SKM-1 treated with dmso at 0.1 percent for 144 hours (cell line): ENCODE data around the gene ATG9A.

Experiments used
- DNase-seq: peaks from one replicate; lab custom pipeline; 2025; ENCODE audit not compliant: unreplicated experiment; lab: John Stamatoyannopoulos, UW

ATG9A gene

GRCh38 chr2:219223831-219224610 lies 5.4 kb downstream of the ATG9A start:
- no peak for DNase-seq

GRCh38 chr2:219221957-219222518 lies 7.4 kb downstream of the ATG9A start:
- DNase-seq = no peak

DNA sequence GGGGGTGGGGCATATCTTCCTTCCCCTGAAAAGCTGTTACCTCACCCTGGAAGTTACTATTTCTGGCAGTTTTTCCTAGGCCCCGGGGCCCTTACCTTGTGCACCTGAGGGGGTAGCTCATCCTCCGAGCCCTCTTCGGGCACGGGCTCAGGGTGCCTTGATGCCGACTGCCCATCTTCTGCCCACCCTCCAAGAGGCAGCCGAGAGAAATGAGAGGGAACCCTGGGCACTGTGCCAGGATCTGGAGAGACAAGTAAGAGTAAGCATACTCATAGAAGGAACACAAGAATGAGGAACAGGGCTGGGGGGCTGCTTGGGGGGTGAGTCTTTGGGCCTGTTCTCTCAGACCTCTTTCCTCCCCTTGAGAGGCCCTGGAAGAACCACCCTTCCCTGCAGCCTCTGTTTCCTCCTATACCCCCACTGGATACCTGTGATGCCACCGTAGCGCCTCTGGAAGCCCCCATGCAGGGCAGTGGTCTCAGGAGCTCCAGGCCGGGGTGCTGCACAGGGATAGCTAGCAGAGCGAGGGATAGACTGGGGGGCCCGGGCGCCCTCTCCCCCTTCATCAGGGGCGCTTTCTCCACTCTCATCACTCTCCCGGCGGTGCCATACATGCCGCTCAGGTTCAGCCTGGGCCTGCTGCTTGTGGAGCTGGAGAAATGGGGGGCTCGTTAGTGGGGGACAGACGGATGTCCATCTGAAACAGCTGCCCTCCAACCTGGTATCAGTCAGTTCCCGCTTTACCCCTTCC lies 8.6 kb downstream of the ATG9A start:
- DNase-seq = no peak

DNA sequence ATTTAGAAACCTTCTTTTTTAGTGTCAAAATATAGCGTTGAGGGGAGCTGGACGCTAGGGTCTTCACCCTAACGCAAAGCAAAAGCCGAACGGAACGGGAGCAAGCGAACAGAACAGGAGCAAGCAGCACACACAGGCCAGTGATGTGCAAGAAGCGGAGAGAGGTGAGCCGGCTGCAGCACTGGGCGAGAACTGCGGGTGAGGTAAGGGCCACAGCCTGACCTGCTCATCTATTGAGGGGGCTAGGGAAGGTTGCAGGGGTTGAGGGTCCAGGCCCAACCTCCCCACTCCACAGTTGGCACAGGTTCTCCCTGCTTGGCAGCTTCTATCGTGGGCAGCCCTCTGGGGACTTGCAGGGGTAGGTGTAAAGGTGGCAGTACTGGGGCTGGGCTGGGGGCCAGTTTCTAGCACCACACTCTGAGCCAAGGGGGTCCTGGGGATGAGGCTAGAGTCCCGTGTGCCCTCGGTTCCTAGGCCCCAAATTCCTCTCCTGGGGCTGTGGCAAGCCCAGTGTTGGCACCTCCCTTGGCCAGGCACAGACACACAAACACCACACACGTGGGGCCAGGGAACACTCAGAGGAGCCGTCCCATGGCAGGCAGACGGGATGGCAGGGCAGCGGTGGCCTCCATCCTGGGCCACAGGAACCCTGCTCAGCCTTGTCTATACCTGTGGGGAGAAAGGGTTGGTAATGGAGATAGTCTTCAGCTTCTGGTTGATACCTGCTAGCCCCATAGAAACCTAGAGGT lies 9.5 kb downstream of the ATG9A start:
- DNase-seq = no peak

- DNase-seq = no peak
Measured at GRCh38 chr2:219218732-219219701, 10.4 kb downstream of the ATG9A start, which contains the start of gene ABCB6. Gene ABCB6 (minus strand): TSS chr2:219218958. CDS start chr2:219218673, 285 bp downstream.

- no peak for DNase-seq
Measured at GRCh38 chr2:219218217-219218731, 11.2 kb downstream of the ATG9A start.

DNA sequence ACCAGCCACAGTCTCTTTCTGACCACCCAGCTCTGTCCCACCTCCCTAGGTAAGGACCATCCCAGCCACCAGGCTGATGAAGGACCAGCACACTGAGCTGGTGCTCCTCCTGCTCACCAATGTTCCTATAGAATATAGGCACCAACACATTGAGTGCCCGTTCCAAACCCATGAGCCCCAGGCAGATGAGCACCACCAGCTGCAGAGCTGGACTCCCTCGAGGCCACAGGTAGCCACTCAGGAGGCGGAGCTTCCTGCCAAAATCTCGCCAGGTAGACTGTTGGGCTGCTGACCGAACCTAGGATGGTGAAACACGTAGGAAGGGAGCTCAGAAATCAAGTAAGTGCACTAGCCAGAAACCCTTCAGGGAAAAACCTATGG lies 12.9 kb downstream of the ATG9A start:
- DNase-seq = no peak

DNA sequence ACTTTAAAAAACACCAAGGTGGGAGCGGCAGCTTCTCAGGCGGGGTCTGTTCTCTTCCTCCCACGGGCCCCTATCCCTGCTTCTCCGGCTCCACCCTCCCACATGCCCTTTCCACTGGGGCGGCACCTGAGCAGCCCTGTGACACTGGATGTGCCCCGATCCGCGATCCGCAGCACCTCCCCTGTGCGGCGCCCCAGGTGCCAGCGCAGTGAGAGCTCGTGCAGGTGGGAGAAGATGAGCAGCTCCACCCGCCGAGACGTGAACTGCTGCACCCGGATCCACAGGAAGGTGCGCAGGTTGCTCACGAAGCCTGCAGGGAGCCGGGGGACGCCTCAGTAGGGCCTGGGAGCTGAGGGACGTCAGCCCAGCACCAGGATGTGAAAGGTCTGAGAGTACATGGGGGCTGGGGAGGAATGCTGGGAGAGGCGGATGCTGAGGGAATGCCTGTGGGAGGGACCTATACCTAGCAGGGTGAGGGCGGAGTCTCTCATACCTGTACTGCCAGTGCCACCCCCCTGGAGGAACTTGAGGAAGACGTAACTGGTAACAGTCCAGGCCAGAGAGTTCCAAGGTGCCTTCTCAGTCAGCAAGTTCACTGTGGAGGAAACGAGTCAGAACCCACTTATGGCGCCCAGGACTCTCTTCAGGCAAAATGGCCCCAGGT lies 13.4 kb downstream of the ATG9A start:
- DNase-seq = no peak

DNA sequence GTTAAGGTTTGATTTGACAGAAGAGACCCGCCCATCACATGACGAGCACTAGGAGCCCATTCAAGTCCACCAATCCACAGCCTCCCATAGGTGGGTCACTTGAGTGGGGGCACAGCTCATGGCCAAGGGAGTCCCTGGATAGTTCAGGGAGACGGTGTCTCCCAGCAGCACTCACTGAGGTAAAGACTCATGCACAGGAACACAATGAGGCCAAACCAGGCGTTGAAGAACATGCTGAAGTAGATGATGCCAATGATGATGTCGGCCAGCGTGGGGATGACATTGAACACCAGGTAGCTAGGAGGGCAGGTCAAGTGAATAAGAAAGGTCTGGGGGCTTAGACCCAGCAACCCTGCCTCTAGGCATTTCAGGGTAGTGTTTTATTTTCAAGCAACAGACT lies 14.7 kb downstream of the ATG9A start:
- DNase-seq = no peak

DNA sequence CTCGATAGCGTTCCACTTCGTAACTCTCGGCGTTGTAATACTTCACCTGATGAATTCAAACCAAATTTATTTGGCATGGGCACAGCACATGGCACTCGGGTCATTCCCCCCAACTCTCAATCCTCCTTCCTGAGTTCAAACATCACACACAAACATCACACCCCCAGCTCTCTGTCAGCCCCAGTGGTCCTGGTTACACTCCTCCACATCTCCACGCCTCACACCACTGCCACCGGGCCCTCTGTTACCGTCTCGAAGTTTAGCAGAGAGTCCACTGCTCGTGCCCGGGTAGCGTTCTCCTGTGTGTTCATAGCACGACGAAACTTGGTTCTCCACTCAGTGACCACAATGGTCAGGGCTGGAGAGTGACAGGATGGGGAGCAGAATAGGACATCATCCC lies 15.3 kb downstream of the ATG9A start:
- DNase-seq = no peak

DNA sequence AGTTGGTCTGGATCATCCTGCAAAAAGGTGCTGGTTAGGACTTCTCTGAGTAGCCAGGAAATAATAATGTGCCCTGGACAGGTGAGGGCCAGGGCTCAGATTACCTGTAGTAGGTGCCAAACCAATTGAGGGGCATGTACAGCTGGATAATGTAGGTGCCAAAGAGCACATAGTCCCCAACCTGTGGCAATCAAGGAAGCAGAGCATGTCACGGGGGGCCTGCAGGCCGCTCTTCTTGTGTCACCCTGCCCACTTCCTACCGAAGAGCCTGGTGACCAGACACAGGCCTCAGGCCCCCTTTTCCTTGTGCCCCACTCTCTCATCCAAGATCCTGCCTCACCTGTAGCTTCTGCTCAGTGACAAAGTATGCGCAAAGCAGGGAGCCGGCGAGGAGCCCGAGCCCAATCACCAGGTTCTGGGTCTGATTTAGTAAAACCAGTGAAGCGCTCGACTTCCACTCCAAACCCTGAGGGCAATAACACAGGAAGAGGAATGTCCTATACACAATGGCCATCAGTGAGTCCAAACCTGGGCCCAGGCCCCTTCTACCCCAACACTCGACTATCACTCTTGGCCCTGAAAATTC lies 15.9 kb downstream of the ATG9A start:
- no peak for DNase-seq

DNA sequence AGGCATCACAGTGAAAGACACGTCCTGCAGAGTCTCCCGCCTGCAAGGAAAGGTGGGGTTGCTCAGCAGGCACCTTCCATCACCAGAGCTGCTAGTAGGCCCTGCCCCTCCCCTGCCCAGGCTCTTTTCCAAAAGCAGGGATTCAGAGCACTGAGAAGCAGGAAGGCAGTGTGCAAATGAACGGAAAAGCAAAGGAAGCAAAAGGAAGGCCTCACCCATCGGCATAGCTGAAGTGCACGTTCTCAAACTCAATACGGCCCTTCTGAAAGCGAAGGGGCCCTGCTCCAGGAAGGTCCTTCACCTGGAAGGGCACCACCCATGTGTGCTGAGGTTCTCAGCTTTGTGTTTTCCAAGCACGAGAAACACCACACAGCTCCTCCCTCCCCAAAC lies 16.4 kb downstream of the ATG9A start:
- DNase-seq = no peak

- no peak for DNase-seq
Measured at GRCh38 chr2:219210886-219211362, 18.5 kb downstream of the ATG9A start.

- no peak for DNase-seq
Measured at GRCh38 chr2:219210196-219210885, 19.1 kb downstream of the ATG9A start.

GRCh38 chr2:219209236-219210195 lies 19.9 kb downstream of the ATG9A start:
- no peak for DNase-seq

DNA sequence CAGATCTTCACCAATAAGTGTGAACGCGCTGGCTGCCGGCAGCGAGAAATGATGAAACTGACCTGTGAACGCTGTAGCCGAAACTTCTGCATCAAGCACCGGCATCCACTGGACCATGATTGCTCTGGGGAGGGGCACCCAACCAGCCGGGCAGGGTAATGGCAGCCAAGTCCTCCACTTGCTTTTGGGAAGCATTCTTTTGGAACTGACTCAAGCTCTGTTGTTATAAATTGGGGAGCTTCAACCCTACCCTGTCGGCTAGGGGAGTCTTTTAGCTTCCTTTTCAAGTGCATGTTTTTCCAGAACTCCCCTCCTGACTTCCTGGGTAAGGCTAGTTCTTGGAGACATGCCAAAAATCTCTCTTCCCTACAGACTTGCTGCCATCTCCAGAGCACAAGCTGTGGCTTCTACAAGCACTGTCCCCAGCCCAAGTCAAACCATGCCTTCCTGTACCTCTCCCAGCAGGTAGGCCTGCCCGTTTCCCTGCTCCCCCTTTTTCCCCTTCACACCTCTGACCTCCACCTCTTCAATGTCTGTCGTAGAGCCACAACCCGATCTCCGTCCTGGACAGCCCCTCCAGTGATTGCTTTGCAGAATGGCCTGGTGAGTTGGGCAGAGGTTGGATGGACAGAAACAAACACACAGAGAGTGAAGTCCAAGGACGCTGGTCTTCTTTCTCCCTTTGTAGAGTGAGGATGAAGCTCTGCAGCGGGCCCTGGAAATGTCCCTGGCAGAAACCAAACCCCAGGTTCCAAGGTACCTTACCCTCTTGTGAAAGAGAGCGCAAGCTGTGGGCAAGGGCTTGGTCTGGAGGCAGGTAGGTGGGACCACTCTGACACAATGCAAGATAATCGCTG lies 21.3 kb downstream of the ATG9A start:
- no peak for DNase-seq
